ENCODE results near the gene BORCS5. TPM values are rescaled to one million over a fixed set of nuclear protein-coding genes. Genes with fewer than 3 reads are reported as not detected.

The BORCS5 gene
- total RNA-seq, 1 donor from 2014 or later = 14.4 TPM

GRCh38 chr12:12393171-12393570 is 36.3 kb downstream of the BORCS5 start:
- H3K9me3 Mint-ChIP-seq = no peaks in the 10 kb centered on the region
- no peak for DNase-seq (ENCODE audit: extremely low spot score, unreplicated experiment)
- no peak for TF ChIP-seq CTCF (conservative IDR thresholded peaks at IDR 0.05)
- H3K4me3 Mint-ChIP-seq = no peak overlapping the region
- no peak overlapping the region for H3K27ac Mint-ChIP-seq
- H3K36me3 Mint-ChIP-seq = peaks cover 42% of the 10 kb centered on the region
- H3K4me1 Mint-ChIP-seq (ENCODE audit: unreplicated experiment) = peaks cover 7% of the 10 kb centered on the region
- no peaks in the 10 kb centered on the region for H3K27me3 Mint-ChIP-seq

DNA sequence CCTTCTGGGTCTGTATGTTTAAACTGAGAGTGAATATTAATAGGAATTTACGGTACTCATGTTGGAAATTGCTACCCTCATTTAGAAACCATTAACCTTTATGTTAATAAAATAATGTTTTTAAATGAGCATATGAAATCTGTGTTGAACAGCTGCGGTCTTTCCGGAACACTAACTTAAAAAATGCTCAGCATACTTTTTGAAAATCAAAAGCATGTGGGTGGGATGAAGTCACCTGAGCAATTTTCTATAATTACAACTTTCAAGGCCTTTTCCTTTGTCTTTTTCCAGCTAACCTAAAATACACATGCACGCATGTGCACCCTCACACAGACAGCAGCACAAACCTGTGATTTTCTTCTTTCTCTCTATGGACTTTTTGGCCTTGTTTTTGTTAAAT is 39.8 kb downstream of the BORCS5 start:
- peaks cover 12% of the 10 kb centered on the region for H3K4me1 Mint-ChIP-seq (ENCODE audit: unreplicated experiment)

GRCh38 chr12:12397184-12397583 is 40.3 kb downstream of the BORCS5 start:
- no peaks in the 10 kb centered on the region for H3K27me3 Mint-ChIP-seq
- no peak overlapping the region for H3K27ac Mint-ChIP-seq
- H3K9me3 Mint-ChIP-seq = peaks cover 8% of the 10 kb centered on the region
- no peak for TF ChIP-seq CTCF (conservative IDR thresholded peaks at IDR 0.05)
- H3K4me3 Mint-ChIP-seq = no peak overlapping the region
- DNase-seq (ENCODE audit: extremely low spot score, unreplicated experiment) = no peak
- H3K4me1 Mint-ChIP-seq (ENCODE audit: unreplicated experiment) = peaks cover 12% of the 10 kb centered on the region
- H3K36me3 Mint-ChIP-seq = peaks cover 34% of the 10 kb centered on the region

More for the DNA sequence above, 39.8 kb downstream of the BORCS5 start:
- Mint-ChIP-seq H3K4me3 (no peak overlapping the region), H3K27ac (no peak overlapping the region), H3K9me3 (peaks cover 8% of the 10 kb centered on the region), H3K27me3 (no peaks in the 10 kb centered on the region), H3K36me3 (peaks cover 34% of the 10 kb centered on the region)
- no peak for TF ChIP-seq CTCF (conservative IDR thresholded peaks at IDR 0.05)
- no peak for DNase-seq (ENCODE audit: extremely low spot score, unreplicated experiment)

- peaks cover 8% of the 10 kb centered on the region for H3K9me3 Mint-ChIP-seq
- TF ChIP-seq CTCF (conservative IDR thresholded peaks at IDR 0.05) = no peak
- H3K4me1 Mint-ChIP-seq (ENCODE audit: unreplicated experiment) = peaks cover 13% of the 10 kb centered on the region
- H3K27me3 Mint-ChIP-seq = no peaks in the 10 kb centered on the region
- peaks cover 33% of the 10 kb centered on the region for H3K36me3 Mint-ChIP-seq
- no peak for DNase-seq (ENCODE audit: extremely low spot score, unreplicated experiment)
- H3K4me3 Mint-ChIP-seq = no peak overlapping the region
- peak overlapping the region; percentile 29 for H3K27ac Mint-ChIP-seq
Measured at GRCh38 chr12:12398026-12398859, 41.4 kb downstream of the BORCS5 start.

DNA sequence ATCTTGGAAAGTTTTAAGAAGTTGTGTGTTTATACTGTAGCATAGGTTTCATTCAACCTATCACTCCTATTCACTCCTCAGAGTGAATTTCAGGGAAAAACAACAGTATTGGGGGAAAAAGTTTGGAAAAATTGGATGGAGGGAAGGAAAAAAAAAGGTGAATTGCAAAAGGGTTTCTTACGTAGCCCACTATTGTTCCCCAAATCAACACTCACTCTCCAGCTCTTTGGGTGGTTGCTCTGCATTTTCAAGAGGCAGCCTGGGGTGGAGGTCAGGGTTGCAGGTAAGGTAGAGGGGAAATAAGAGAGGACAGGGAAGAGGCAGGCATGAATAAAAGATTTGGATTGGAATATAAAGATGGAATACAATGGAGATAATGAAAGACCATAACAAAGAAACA is 42.3 kb downstream of the BORCS5 start:
- no peak for DNase-seq (ENCODE audit: extremely low spot score, unreplicated experiment)
- Mint-ChIP-seq H3K36me3 (peaks cover 33% of the 10 kb centered on the region), H3K27me3 (no peaks in the 10 kb centered on the region), H3K4me3 (no peak overlapping the region), H3K27ac (no peak overlapping the region), H3K9me3 (peaks cover 8% of the 10 kb centered on the region), H3K4me1 (ENCODE audit: unreplicated experiment) (peaks cover 22% of the 10 kb centered on the region)
- no peak for TF ChIP-seq CTCF (conservative IDR thresholded peaks at IDR 0.05)
